Subcutaneous abdominal adipose tissue (tissue), 5 donors: Measurements from ENCODE around the gene ARHGAP5.
A peak's percentile ranks its signal among the peaks of the same experiment; 100 is the strongest.

ENCODE experiments used
- H3K27ac ChIP-seq: one replicate; pipeline ENCODE4 v1.7.0; 2013; ENCODE audit warnings: low read depth, mild to moderate bottlenecking, inconsistent platforms, low read length, moderate library complexity
- H3K27me3 ChIP-seq, 5 donors: one replicate each; pipeline ENCODE4 v1.7.0; 2013; ENCODE audit warnings: low read length in 5 of 5, inconsistent platforms in 1 of 5; ENCODE audit not compliant: control insufficient read depth in 5 of 5, insufficient read depth in 4 of 5
- H3K36me3 ChIP-seq, 5 donors: one replicate each; pipeline ENCODE4 v1.7.0; 2013; ENCODE audit warnings: low read length in 5 of 5; ENCODE audit not compliant: control insufficient read depth in 5 of 5, insufficient read depth in 5 of 5
- H3K4me1 ChIP-seq, 5 donors: one replicate each; pipeline ENCODE4 v1.7.0; 2013; ENCODE audit warnings: low read length in 5 of 5, mild to moderate bottlenecking in 3 of 5, moderate library complexity in 1 of 5; ENCODE audit not compliant: control insufficient read depth in 5 of 5, insufficient read depth in 5 of 5
- H3K4me3 ChIP-seq, 5 donors: one replicate each; pipeline ENCODE4 v1.7.0; 2013; ENCODE audit warnings: low read length in 5 of 5, low read depth in 1 of 5
- H3K9ac ChIP-seq, 5 donors: one replicate each; pipeline ENCODE4 v1.7.0; 2013; ENCODE audit warnings: low read length in 5 of 5, mild to moderate bottlenecking in 4 of 5, moderate library complexity in 3 of 5
- H3K9me3 ChIP-seq, 5 donors: one replicate each; pipeline ENCODE4 v1.7.0; 2013; ENCODE audit warnings: low read length in 5 of 5; ENCODE audit not compliant: control insufficient read depth in 5 of 5
- donor health status: healthy.
- donor health status: healthy.
- donor health status: healthy.
- donor health status: healthy.
- donor health status: healthy.

Gene ARHGAP5

GRCh38 chr14:32076278-32077080, 625 bp upstream of the ARHGAP5 start:
- Histone ChIP-seq H3K27ac (peak overlapping the region; percentile 95), H3K36me3 (no peaks in the 10 kb centered on the region), H3K9ac (peak overlapping the region; percentile 60 to 89 (median 79)), H3K4me3 (peak overlapping the region; percentile 73 to 97 (median 90)), H3K9me3 (no peaks in the 10 kb centered on the region), H3K27me3 (no peaks in the 10 kb centered on the region), H3K4me1 (peaks cover 3 to 28% (median 19%) of the 10 kb centered on the region in 5 donors)

GRCh38 chr14:32078023-32078857, 1.1 kb downstream of the ARHGAP5 start:
- H3K9ac ChIP-seq: peak overlapping the region; percentile 71 to 96 (median 77)
- H3K27me3 ChIP-seq: no peaks in the 10 kb centered on the region
- peak overlapping the region; percentile 79 for H3K27ac ChIP-seq
- no peaks in the 10 kb centered on the region for H3K36me3 ChIP-seq
- H3K9me3 ChIP-seq: no peaks in the 10 kb centered on the region
- H3K4me1 ChIP-seq: peaks cover 3 to 29% (median 24%) of the 10 kb centered on the region in 5 donors
- H3K4me3 ChIP-seq: peak overlapping the region; percentile 73 to 99 (median 88)

GRCh38 chr14:32078858-32079216, 1.7 kb downstream of the ARHGAP5 start:
- peak overlapping the region in 4 of 5 donors; percentile 52 to 96 (median 74) for H3K9ac ChIP-seq
- H3K27me3 ChIP-seq: no peaks in the 10 kb centered on the region
- H3K27ac ChIP-seq: peak overlapping the region; percentile 79
- H3K36me3 ChIP-seq: no peaks in the 10 kb centered on the region
- H3K4me1 ChIP-seq: peaks cover 3 to 35% (median 24%) of the 10 kb centered on the region in 5 donors
- H3K4me3 ChIP-seq: peak overlapping the region; percentile 73 to 99 (median 88)
- H3K9me3 ChIP-seq: no peaks in the 10 kb centered on the region

GRCh38 chr14:32079264-32079663, 2.2 kb downstream of the ARHGAP5 start:
- H3K27ac ChIP-seq: no peak overlapping the region
- H3K4me1 ChIP-seq: peaks cover 3 to 37% (median 24%) of the 10 kb centered on the region in 5 donors

GRCh38 chr14:32080001-32080510, 3.0 kb downstream of the ARHGAP5 start:
- no peak overlapping the region for H3K4me3 ChIP-seq
- peaks cover 0 to 2% (median 0%) of the 10 kb centered on the region in 5 donors for H3K36me3 ChIP-seq
- no peaks in the 10 kb centered on the region for H3K27me3 ChIP-seq
- no peaks in the 10 kb centered on the region for H3K9me3 ChIP-seq
- H3K27ac ChIP-seq: no peak overlapping the region
- H3K4me1 ChIP-seq: peaks cover 3 to 34% (median 24%) of the 10 kb centered on the region in 5 donors
- no peak overlapping the region for H3K9ac ChIP-seq

More at GRCh38 chr14:32079264-32079663, 2.2 kb downstream of the ARHGAP5 start:
- Histone ChIP-seq H3K36me3 (no peaks in the 10 kb centered on the region), H3K9me3 (no peaks in the 10 kb centered on the region), H3K4me3 (peak overlapping the region in 2 of 5 donors; percentile 74 to 88), H3K9ac (peak overlapping the region in 1 of 5 donors; percentile 21), H3K27me3 (no peaks in the 10 kb centered on the region)

GRCh38 chr14:32081901-32082300, 4.8 kb downstream of the ARHGAP5 start:
- Histone ChIP-seq H3K4me3 (no peak overlapping the region), H3K9me3 (no peaks in the 10 kb centered on the region), H3K27me3 (no peaks in the 10 kb centered on the region), H3K4me1 (peaks cover 0 to 27% (median 15%) of the 10 kb centered on the region in 5 donors), H3K36me3 (peaks cover 0 to 3% (median 0%) of the 10 kb centered on the region in 5 donors), H3K9ac (no peak overlapping the region), H3K27ac (no peak overlapping the region)

- peaks cover 0 to 27% (median 14%) of the 10 kb centered on the region in 5 donors for H3K4me1 ChIP-seq
Observed at GRCh38 chr14:32083315-32083624, 6.2 kb downstream of the ARHGAP5 start.

GRCh38 chr14:32083789-32084188, 6.7 kb downstream of the ARHGAP5 start:
- Histone ChIP-seq H3K9ac (no peak overlapping the region), H3K27me3 (no peaks in the 10 kb centered on the region), H3K4me3 (no peak overlapping the region), H3K36me3 (peaks cover 0 to 3% (median 0%) of the 10 kb centered on the region in 5 donors), H3K9me3 (no peaks in the 10 kb centered on the region), H3K4me1 (peaks cover 0 to 25% (median 9%) of the 10 kb centered on the region in 5 donors), H3K27ac (no peak overlapping the region)

More at GRCh38 chr14:32083315-32083624, 6.2 kb downstream of the ARHGAP5 start:
- H3K9me3 ChIP-seq: no peaks in the 10 kb centered on the region
- H3K4me3 ChIP-seq: no peak overlapping the region
- H3K27me3 ChIP-seq: no peaks in the 10 kb centered on the region
- H3K27ac ChIP-seq: no peak overlapping the region
- peaks cover 0 to 3% (median 0%) of the 10 kb centered on the region in 5 donors for H3K36me3 ChIP-seq
- H3K9ac ChIP-seq: no peak overlapping the region

- H3K4me1 ChIP-seq: peaks cover 0 to 20% (median 3%) of the 10 kb centered on the region in 5 donors
- no peak overlapping the region for H3K9ac ChIP-seq
- no peaks in the 10 kb centered on the region for H3K9me3 ChIP-seq
- no peak overlapping the region for H3K4me3 ChIP-seq
- H3K27ac ChIP-seq: no peak overlapping the region
- H3K27me3 ChIP-seq: no peaks in the 10 kb centered on the region
- H3K36me3 ChIP-seq: peaks cover 0 to 3% (median 0%) of the 10 kb centered on the region in 5 donors
Observed at GRCh38 chr14:32085182-32085844, 8.2 kb downstream of the ARHGAP5 start.
